Ovary (tissue), 9 donors: ENCODE measurements around the gene VSTM1. TPM values are rescaled to one million over a fixed set of nuclear protein-coding genes. Genes with fewer than 3 reads are reported as not detected.

Experiments
- DNase-seq, 5 donors: peaks; one replicate each; pipeline ENCODE4 v3.0.0-alpha.2; 2019 to 2020
- H3K27ac ChIP-seq, 2 donors: fragments of 200-600 bp; one replicate each; pipeline versions ENCODE4 v1.5.1 to v1.8.0; 2019 to 2022
- H3K27me3 ChIP-seq: fragments of 200-600 bp; one replicate; pipeline ENCODE4 v1.8.0; 2022
- H3K36me3 ChIP-seq: fragments of 200-600 bp; sonication (generic); one replicate; pipeline ENCODE4 v1.5.1; 2019
- H3K4me1 ChIP-seq: one replicate; pipeline ENCODE4 v1.8.1; 2013; ENCODE audit warnings: mild to moderate bottlenecking, moderate library complexity; ENCODE audit not compliant: insufficient read depth
- H3K4me3 ChIP-seq: fragments of 200-600 bp; sonication (generic); one replicate; pipeline ENCODE4 v1.5.1; 2017
- H3K9me3 ChIP-seq, 2 donors: fragments of 200-600 bp in 1 of 2; sonication (generic) in 1 of 2; one replicate each; pipeline versions ENCODE4 v1.5.1 to v1.8.1; 2013 to 2019; ENCODE audit warnings: mild to moderate bottlenecking in 1 of 2, moderate library complexity in 1 of 2
- CTCF ChIP-seq, 3 donors: fragments of 450-650 bp in 2 of 3; fragments of 200-600 bp in 1 of 3; IDR thresholded peaks; one replicate each; pipeline versions ENCODE4 v1.5.1 to v1.8.0; 2016 to 2022; ENCODE audit warnings: antibody characterized with exemption in 3 of 3, mild to moderate bottlenecking in 1 of 3
- EP300 ChIP-seq: sonication (generic); formaldehyde crosslinking; IDR thresholded peaks from one replicate; pipeline ENCODE4 v1.6.1; 2017; ENCODE audit warnings: antibody characterized with exemption
- POLR2A ChIP-seq: fragments of 450-650 bp; IDR thresholded peaks from one replicate; pipeline ENCODE4 v1.6.1; 2017; ENCODE audit warnings: antibody characterized with exemption, mild to moderate bottlenecking, moderate library complexity
- WGBS, 3 donors: extraction: QIAGEN DNeasy Blood & Tissue Kit in 1 of 3; methylation state at CpG; one replicate each; pipeline versions ENCODE4 v1.1.5 to v1.1.7; 2013 to 2017; 5-methylcytosine and 5-hydroxymethylcytosine counted together
- intact Hi-C, 4 donors: fragments of 100-400 bp; cut with DNase I; formaldehyde crosslinking; loops; one replicate each; pipeline versions ENCODE4 v1.11.0 to v1.15.1; 2022 to 2023
- polyA plus RNA-seq, 2 donors: library from polyadenylated mRNA; stranded (reverse); fragments of 200-250 nt in 1 of 2; fragments of 350-450 nt in 1 of 2; fragmentation: Illumina TruSeq in 1 of 2; extraction: RNeasy Lipid Tissue Mini Kit (QIAGEN cat#74804) in 1 of 2; gene quantifications; one replicate each; pipeline ENCODE4 v1.2.3, GENCODE V29; 2013 to 2014
- total RNA-seq, 7 donors: library from RNA; depleted of rRNA in 2 of 7; stranded (reverse); fragments of >200 nt in 2 of 7; fragmentation: NEBNext Ultra II Directional in 3 of 7; extraction: Animal tissue kit (Norgen Biotek cat#: 25700) in 3 of 7; gene quantifications; one replicate each; pipeline versions ENCODE4 v1.1.0 to v1.2.4, GENCODE V29; 2016 to 2023
- donor health status: DM: no; HTN: no; CAD: no; lungs with moderate emphysema.
- donor health status: DM: no; HTN: no; CAD: no.
- donor health status: Bipolar disorder and iron deficiency.
- donor health status: DM: yes; HTN: yes; CAD: no.
- donor health status: DM: no; HTN: no; CAD: no.
- donor health status: DM: yes; HTN: yes; CAD: no.

Gene VSTM1
- total and polyA plus RNA-seq, 9 donors, result not detected

- TF ChIP-seq EP300 (no peak), POLR2A (no peak), CTCF (IDR thresholded peaks at IDR 0.05) (no peak)
- DNase-seq, result no peak
- intact Hi-C loops, result no loop called here
These were observed 48.7 kb downstream of the VSTM1 start for GRCh38 chr19:54014920-54015560.

GRCh38 chr19:54013866-54014265 lies 49.8 kb downstream of the VSTM1 start:
- DNase-seq, result no peak
- H3K27ac ChIP-seq, result no peak overlapping the region
- H3K27me3 ChIP-seq, result no peaks in the 10 kb centered on the region
- H3K36me3 ChIP-seq, result no peaks in the 10 kb centered on the region
- intact Hi-C loops, result no loop called here
- WGBS, 3 donors, result 67 to 80% (median 78%) methylated on average over 8 of the region's 8 CpGs
- no peaks in the 10 kb centered on the region for H3K9me3 ChIP-seq
- no peaks in the 10 kb centered on the region for H3K4me1 ChIP-seq
- H3K4me3 ChIP-seq, result no peak overlapping the region
- TF ChIP-seq POLR2A (no peak), EP300 (no peak), CTCF (IDR thresholded peaks at IDR 0.05) (no peak)

More at GRCh38 chr19:54014920-54015560, 48.7 kb downstream of the VSTM1 start:
- no peaks in the 10 kb centered on the region for H3K4me1 ChIP-seq
- no peaks in the 10 kb centered on the region for H3K9me3 ChIP-seq
- WGBS, 3 donors, result 46 to 52% (median 50%) methylated on average over 19 of the region's 19 CpGs
- H3K27me3 ChIP-seq, result no peaks in the 10 kb centered on the region
- H3K36me3 ChIP-seq, result no peaks in the 10 kb centered on the region
- no peak overlapping the region for H3K27ac ChIP-seq
- H3K4me3 ChIP-seq, result no peak overlapping the region

GRCh38 chr19:54011507-54012211 lies 52.0 kb downstream of the VSTM1 start:
- Histone ChIP-seq H3K4me1 (no peaks in the 10 kb centered on the region), H3K9me3 (no peaks in the 10 kb centered on the region), H3K4me3 (no peak overlapping the region), H3K36me3 (no peaks in the 10 kb centered on the region), H3K27me3 (no peaks in the 10 kb centered on the region), H3K27ac (no peak overlapping the region)
- TF ChIP-seq POLR2A (no peak), CTCF (IDR thresholded peaks at IDR 0.05) (no peak), EP300 (no peak)
- 18 to 21% (median 19%) methylated on average over 35 to 36 of the region's 36 CpGs for WGBS, 3 donors
- intact Hi-C loops, result no loop called here
- no peak for DNase-seq

GRCh38 chr19:54010474-54010873 lies 53.2 kb downstream of the VSTM1 start:
- H3K9me3 ChIP-seq, result no peaks in the 10 kb centered on the region
- no peaks in the 10 kb centered on the region for H3K27me3 ChIP-seq
- no peaks in the 10 kb centered on the region for H3K4me1 ChIP-seq
- no peak overlapping the region for H3K4me3 ChIP-seq
- H3K27ac ChIP-seq, result no peak overlapping the region
- no peaks in the 10 kb centered on the region for H3K36me3 ChIP-seq
- DNase-seq, result no peak
- WGBS, 3 donors, result 89 to 94% (median 92%) methylated on average over 6 of the region's 6 CpGs
- TF ChIP-seq POLR2A (no peak), EP300 (no peak), CTCF (IDR thresholded peaks at IDR 0.05) (no peak)
- intact Hi-C loops, result no loop called here
